NCI-H2171 (cell line): Measurements from ENCODE around the gene MED25.

Source experiments
- DNase-seq: peaks from one replicate; lab custom pipeline; 2025; lab: John Stamatoyannopoulos, UW

Gene MED25

GRCh38 chr19:49844138-49845095 is 26.3 kb downstream of the MED25 start:
- DNase-seq = no peak

GRCh38 chr19:49845414-49845813 is 27.3 kb downstream of the MED25 start:
- DNase-seq = no peak

- no peak for DNase-seq
These were observed 28.3 kb downstream of the MED25 start for GRCh38 chr19:49846408-49846807.

GRCh38 chr19:49847731-49848696 is 29.9 kb downstream of the MED25 start:
- no peak for DNase-seq

GRCh38 chr19:49848938-49849337 is 30.8 kb downstream of the MED25 start:
- DNase-seq = no peak

GRCh38 chr19:49849433-49850220 is 31.5 kb downstream of the MED25 start:
- no peak for DNase-seq

- DNase-seq = no peak
These were observed 32.1 kb downstream of the MED25 start for GRCh38 chr19:49850221-49850486.

- DNase-seq = peak; percentile 91
These were observed 32.6 kb downstream of the MED25 start, which contains the start of gene PTOV1 for GRCh38 chr19:49850487-49851342. TSS of gene PTOV1 (plus strand) at chr19:49851159.

- DNase-seq = peak; percentile 71
These were observed 33.6 kb downstream of the MED25 start for GRCh38 chr19:49851456-49852259.

GRCh38 chr19:49852631-49853126 is 34.6 kb downstream of the MED25 start:
- DNase-seq = no peak

- DNase-seq = no peak
These were observed 35.8 kb downstream of the MED25 start for GRCh38 chr19:49853852-49854377.

- DNase-seq = no peak
These were observed 36.5 kb downstream of the MED25 start for GRCh38 chr19:49854378-49855263.

- no peak for DNase-seq
These were observed 37.2 kb downstream of the MED25 start for GRCh38 chr19:49855277-49855675.

GRCh38 chr19:49855676-49856573 is 37.8 kb downstream of the MED25 start:
- no peak for DNase-seq

GRCh38 chr19:49856574-49857021 is 38.5 kb downstream of the MED25 start:
- no peak for DNase-seq

GRCh38 chr19:49857061-49857837 is 39.2 kb downstream of the MED25 start:
- no peak for DNase-seq

- DNase-seq = no peak
These were observed 39.7 kb downstream of the MED25 start for GRCh38 chr19:49857838-49858087.
